ENCODE measurements around the gene PLPP2. TPM values are rescaled to one million over a fixed set of nuclear protein-coding genes. Genes with fewer than 3 reads are reported as not detected.

Gene PLPP2
- total and polyA plus RNA-seq, 9 of the 15 experiments (the other 6 are each of a cell fraction or from before 2014, with no cell fraction given): 0.51 to 4.4 (median 2.2) TPM; not detected in 1

DNA sequence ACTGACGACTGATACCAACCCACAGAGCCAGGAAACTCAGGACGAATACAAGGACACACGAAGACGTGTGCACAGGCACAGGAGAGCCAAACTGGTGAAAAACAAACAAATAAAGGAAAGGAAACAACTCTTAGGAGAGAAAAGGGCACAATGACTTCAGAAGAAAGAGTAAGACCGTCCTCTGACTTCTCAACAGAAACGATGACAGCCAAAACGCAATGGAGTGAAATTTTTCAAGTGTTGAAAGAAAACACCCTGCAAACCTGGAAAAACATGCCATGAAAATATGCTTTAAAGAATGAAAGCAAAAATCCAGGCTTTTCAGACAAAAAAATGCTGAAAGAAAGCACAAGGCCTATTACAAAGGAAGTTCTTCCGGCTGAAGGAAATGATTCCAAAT, 24.6 kb upstream of the PLPP2 start:
- H3K9ac ChIP-seq (ENCODE audit: insufficient read depth in 1 of 2, low read depth in 2 of 2, low read length in 2 of 2): no peak overlapping the region
- no peaks in the 10 kb centered on the region for H3K27me3 ChIP-seq (ENCODE audit: control insufficient read depth in 2 of 2, insufficient read depth in 2 of 2, low read length in 2 of 2)
- WGBS (ENCODE audit: insufficient coverage, low coverage, missing lambda C conversion rate): 85% methylated on average over 8 of the region's 8 CpGs
- no peak for FAIRE-seq
- no peak overlapping the region for H2AFZ ChIP-seq (ENCODE audit: low read depth, low read length)
- H3K27ac ChIP-seq (ENCODE audit: extremely low read depth, low read depth, low read length): no peak overlapping the region
- BruUV-seq (replicated peaks): no TSS peak
- H3K4me3 ChIP-seq: no peak overlapping the region
- no peak for DNase-seq (ENCODE audit: extremely low read depth in 1 of 4, low spot score in 3 of 4)
- peaks cover 0 to 6% of the 10 kb centered on the region in 2 experiments; a peak in 2 of 5 replicates for H3K4me1 ChIP-seq (replicated peaks in 1 of 2; ENCODE audit: control insufficient read depth in 2 of 2, insufficient read depth in 2 of 2, low read length in 2 of 2)
- ChIA-PET POLR2A (no interaction called here), CTCF (ENCODE audit: low intra/inter-chr PET ratio) (no interaction called here)
- H3K79me2 ChIP-seq (ENCODE audit: control insufficient read depth, insufficient read depth, low read length): peaks cover 25% of the 10 kb centered on the region; the same call in 2 of the 3 replicates
- H3K4me2 ChIP-seq (ENCODE audit: insufficient read depth, low read length): no peak overlapping the region
- in situ Hi-C loops (cut with MboI) (no loop called here), intact Hi-C loops (cut with micrococcal nuclease) (no loop called here)
- peaks cover 65% of the 10 kb centered on the region for H3K36me3 ChIP-seq (ENCODE audit: control insufficient read depth, insufficient read depth, low read length)
- peaks cover 1% of the 10 kb centered on the region for H3K9me1 ChIP-seq (ENCODE audit: control insufficient read depth, insufficient read depth, low read length)
- ATAC-seq: no peak
- H3K9me3 ChIP-seq (replicated peaks; ENCODE audit: control insufficient read depth, insufficient read depth, low read depth, low read length): peaks cover 9% of the 10 kb centered on the region
- TF ChIP-seq MAFG (tag; conservative IDR thresholded peaks at IDR 0.05) (no peak), RBM15 (IDR thresholded peaks at IDR 0.05; ENCODE audit: insufficient read depth, low read length) (no peak), E2F8 (IDR thresholded peaks at IDR 0.05; ENCODE audit: low read depth, partially characterized antibody) (no peak), CBX5 (IDR thresholded peaks at IDR 0.05; ENCODE audit: borderline replicate concordance, low read depth) (0 out of 2 replicates have a peak, but pooled peaks have one; percentile 42), EHMT2 (IDR thresholded peaks at IDR 0.05) (0 out of 2 replicates have a peak, but pooled peaks have one; percentile 15), IRF2 (CRISPR knock-in tag; IDR thresholded peaks at IDR 0.05) (no peak), TRIM28 (IDR thresholded peaks at IDR 0.05) (peak; percentile 78), ZNF785 (CRISPR knock-in tag; IDR thresholded peaks at IDR 0.05) (no peak), ZNF280A (IDR thresholded peaks at IDR 0.05; ENCODE audit: low read depth, partially characterized antibody) (peak; percentile 34), CBX3 (IDR thresholded peaks at IDR 0.05; ENCODE audit: borderline replicate concordance in 1 of 2, low read length in 2 of 2) (peak in 1 of 2 experiments; percentile 55; a peak in 1 of 3 replicates), SP2 (IDR thresholded peaks at IDR 0.05; ENCODE audit: extremely low read depth, low read depth, low read length, poor library complexity, severe bottlenecking) (no peak), ZNF263 (CRISPR knock-in tag; IDR thresholded peaks at IDR 0.05; ENCODE audit: borderline replicate concordance) (no peak)
- TF ChIP-seq, protein P1, sequence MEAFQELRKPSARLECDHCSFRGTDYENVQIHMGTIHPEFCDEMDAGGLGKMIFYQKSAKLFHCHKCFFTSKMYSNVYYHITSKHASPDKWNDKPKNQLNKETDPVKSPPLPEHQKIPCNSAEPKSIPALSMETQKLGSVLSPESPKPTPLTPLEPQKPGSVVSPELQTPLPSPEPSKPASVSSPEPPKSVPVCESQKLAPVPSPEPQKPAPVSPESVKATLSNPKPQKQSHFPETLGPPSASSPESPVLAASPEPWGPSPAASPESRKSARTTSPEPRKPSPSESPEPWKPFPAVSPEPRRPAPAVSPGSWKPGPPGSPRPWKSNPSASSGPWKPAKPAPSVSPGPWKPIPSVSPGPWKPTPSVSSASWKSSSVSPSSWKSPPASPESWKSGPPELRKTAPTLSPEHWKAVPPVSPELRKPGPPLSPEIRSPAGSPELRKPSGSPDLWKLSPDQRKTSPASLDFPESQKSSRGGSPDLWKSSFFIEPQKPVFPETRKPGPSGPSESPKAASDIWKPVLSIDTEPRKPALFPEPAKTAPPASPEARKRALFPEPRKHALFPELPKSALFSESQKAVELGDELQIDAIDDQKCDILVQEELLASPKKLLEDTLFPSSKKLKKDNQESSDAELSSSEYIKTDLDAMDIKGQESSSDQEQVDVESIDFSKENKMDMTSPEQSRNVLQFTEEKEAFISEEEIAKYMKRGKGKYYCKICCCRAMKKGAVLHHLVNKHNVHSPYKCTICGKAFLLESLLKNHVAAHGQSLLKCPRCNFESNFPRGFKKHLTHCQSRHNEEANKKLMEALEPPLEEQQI (IDR thresholded peaks at IDR 0.05): no peak
- no peaks in the 10 kb centered on the region for H4K20me1 ChIP-seq (replicated peaks; ENCODE audit: control insufficient read depth, insufficient read depth, low read length)

Data from K562 (cell line).